ENCODE measurements around the gene FHDC1. TPM values are rescaled to one million over a fixed set of nuclear protein-coding genes. Genes with fewer than 3 reads are reported as not detected.

FHDC1 gene
- total RNA-seq, 1 experiment from 2014 or later: 19.9 TPM

DNA sequence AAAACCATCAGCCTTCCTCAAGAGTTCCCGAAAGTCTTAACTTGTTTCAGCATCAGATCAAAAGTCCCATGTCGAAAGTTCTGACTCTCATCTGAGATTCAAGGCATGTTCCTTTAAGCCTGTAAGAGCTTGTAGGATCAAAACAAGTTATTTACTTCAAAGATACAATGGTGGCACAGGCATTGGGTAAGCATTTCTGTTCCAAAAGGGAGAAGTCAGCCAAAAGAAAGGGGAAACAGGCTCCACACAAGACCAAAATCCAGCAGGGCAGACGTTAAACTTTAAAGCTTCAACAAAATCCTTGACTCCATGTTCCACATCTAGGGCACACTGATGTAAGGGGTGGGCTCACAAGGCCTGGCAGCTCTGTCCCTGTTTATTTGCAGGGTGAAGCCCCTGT is 91.7 kb downstream of the FHDC1 start:
- WGBS (ENCODE audit: extremely low coverage, insufficient read length, low lambda C conversion rate): no CpG with 5 or more reads among the region's 3 CpGs

More for the DNA sequence above, 91.7 kb downstream of the FHDC1 start:
- Histone ChIP-seq H2BK20ac (ENCODE audit: low read depth, low read length, poor library complexity, severe bottlenecking) (no peak overlapping the region), H2BK5ac (ENCODE audit: insufficient read length, low read length) (no peak overlapping the region), H4K5ac (ENCODE audit: insufficient read length, low read depth, low read length) (no peak overlapping the region), H3K4me1 (ENCODE audit: insufficient read depth, low read length) (no peaks in the 10 kb centered on the region; the same call in 1 of the 2 replicates), H2BK120ac (ENCODE audit: low read depth, low read length, poor library complexity, severe bottlenecking) (no peak overlapping the region), H3K79me2 (ENCODE audit: insufficient read depth, low read length) (no peaks in the 10 kb centered on the region), H4K20me1 (ENCODE audit: control insufficient read depth, insufficient read depth, insufficient read length) (no peaks in the 10 kb centered on the region), H2AFZ (ENCODE audit: low read length) (no peak overlapping the region), H2BK15ac (ENCODE audit: low read depth, low read length) (no peak overlapping the region), H3K56ac (ENCODE audit: insufficient read length, low read depth, low read length) (no peak overlapping the region), H3K27me3 (ENCODE audit: insufficient read depth, low read length) (no peaks in the 10 kb centered on the region), H2AK5ac (ENCODE audit: insufficient read length, low read length) (no peak overlapping the region), H3K79me1 (ENCODE audit: insufficient read depth, low read depth, low read length, poor library complexity, severe bottlenecking) (no peaks in the 10 kb centered on the region), H3K9me3 (ENCODE audit: control insufficient read depth, low read depth, low read length) (peaks cover 13% of the 10 kb centered on the region), H3K18ac (ENCODE audit: insufficient read length, low read depth, low read length) (no peak overlapping the region), H3K23ac (ENCODE audit: insufficient read length, low read depth, low read length) (no peak overlapping the region), H3K4ac (ENCODE audit: low read depth, low read length) (no peak overlapping the region), H3K14ac (ENCODE audit: insufficient read depth, low read length) (no peak overlapping the region), H3K27ac (ENCODE audit: insufficient read length, low read depth, low read length) (no peak overlapping the region), H3T11ph (ENCODE audit: low read length) (no peak overlapping the region), H3K4me2 (ENCODE audit: insufficient read depth, insufficient read length, low read length) (no peak overlapping the region), H4K8ac (replicated peaks; ENCODE audit: insufficient read length, low read depth, low read length) (no peak overlapping the region), H4K91ac (ENCODE audit: insufficient read length, low read depth, low read length) (no peak overlapping the region), H3K9ac (ENCODE audit: extremely low read depth, insufficient read length, low read length) (no peak overlapping the region), H3K23me2 (ENCODE audit: insufficient read length, low read depth, low read length, poor library complexity, severe bottlenecking) (no peaks in the 10 kb centered on the region), H2BK12ac (ENCODE audit: insufficient read length, low read depth, low read length) (no peak overlapping the region)
- Mint-ChIP-seq H3K27me3 (ENCODE audit: low read depth) (peaks cover 20% of the 10 kb centered on the region), H3K4me3 (no peak overlapping the region), H3K4me1 (peaks cover 12 to 15% of the 10 kb centered on the region in 2 experiments), H3K27ac (no peak overlapping the region), H3K9me3 (peaks cover 4 to 30% of the 10 kb centered on the region in 2 experiments), H3K36me3 (ENCODE audit: insufficient read depth in 1 of 3, low read depth in 3 of 3) (peaks cover 16 to 25% (median 20%) of the 10 kb centered on the region in 3 experiments)
- no peak for TF ChIP-seq CTCF (conservative IDR thresholded peaks at IDR 0.05)
- DNase-seq: no peak

All from H9 (cell line).